Duodenal mucosa (tissue), 2 donors: ENCODE results near the gene MON2.
A peak's percentile ranks its signal among the peaks of the same experiment; 100 is the strongest.
"Not testable (repeated sequence)": the region's sequence is repeated elsewhere in the genome, so short reads cannot be mapped to it uniquely, and the experiment has no call there.

ENCODE experiments used
- H3K27ac ChIP-seq: one replicate; pipeline ENCODE4 v1.7.0; 2013; ENCODE audit warnings: low read depth, low read length
- H3K27me3 ChIP-seq, 2 donors: one replicate each; pipeline ENCODE4 v1.7.0; 2013; ENCODE audit warnings: low read length in 2 of 2, control low read depth in 1 of 2; ENCODE audit not compliant: insufficient read depth in 2 of 2, control insufficient read depth in 1 of 2
- H3K36me3 ChIP-seq, 2 donors: one replicate each; pipeline ENCODE4 v1.7.0; 2013; ENCODE audit warnings: low read length in 2 of 2, control low read depth in 1 of 2; ENCODE audit not compliant: insufficient read depth in 2 of 2, control insufficient read depth in 1 of 2
- H3K4me1 ChIP-seq, 2 donors: one replicate each; pipeline ENCODE4 v1.7.0; 2013; ENCODE audit warnings: low read length in 2 of 2, control low read depth in 1 of 2; ENCODE audit not compliant: insufficient read depth in 2 of 2, control insufficient read depth in 1 of 2
- H3K4me3 ChIP-seq, 2 donors: one replicate each; pipeline ENCODE4 v1.7.0; 2013; ENCODE audit warnings: low read length in 2 of 2, low read depth in 1 of 2
- H3K9ac ChIP-seq, 2 donors: one replicate each; pipeline ENCODE4 v1.7.0; 2013; ENCODE audit warnings: low read length in 2 of 2, low read depth in 1 of 2
- H3K9me3 ChIP-seq, 2 donors: one replicate each; pipeline ENCODE4 v1.7.0; 2013; ENCODE audit warnings: low read length in 2 of 2, control low read depth in 1 of 2; ENCODE audit not compliant: control insufficient read depth in 1 of 2

MON2 gene

GRCh38 chr12:62455429-62455828 lies 11.2 kb upstream of the MON2 start:
- not testable (repeated sequence) for H3K9ac ChIP-seq, H3K27me3 ChIP-seq, H3K4me3 ChIP-seq, H3K4me1 ChIP-seq, H3K36me3 ChIP-seq, H3K27ac ChIP-seq, H3K9me3 ChIP-seq

- Histone ChIP-seq H3K27me3 (no peaks in the 10 kb centered on the region), H3K4me1 (no peaks in the 10 kb centered on the region), H3K27ac (no peak overlapping the region), H3K9ac (no peak overlapping the region), H3K36me3 (no peaks in the 10 kb centered on the region), H3K4me3 (no peak overlapping the region), H3K9me3 (no peaks in the 10 kb centered on the region)
Observed at GRCh38 chr12:62458626-62459025, 8.0 kb upstream of the MON2 start.

GRCh38 chr12:62459976-62460375 lies 6.7 kb upstream of the MON2 start:
- H3K4me1 ChIP-seq = no peaks in the 10 kb centered on the region
- no peak overlapping the region for H3K27ac ChIP-seq
- no peaks in the 10 kb centered on the region for H3K27me3 ChIP-seq
- peaks cover 0 to 3% of the 10 kb centered on the region in 2 donors for H3K9me3 ChIP-seq
- no peak overlapping the region for H3K9ac ChIP-seq
- no peaks in the 10 kb centered on the region for H3K36me3 ChIP-seq
- no peak overlapping the region for H3K4me3 ChIP-seq

- H3K36me3 ChIP-seq, H3K27me3 ChIP-seq, H3K9me3 ChIP-seq, H3K9ac ChIP-seq, H3K4me3 ChIP-seq, H3K4me1 ChIP-seq, H3K27ac ChIP-seq: not testable (repeated sequence)
Observed at GRCh38 chr12:62461171-62461837, 5.3 kb upstream of the MON2 start.

- H3K9me3 ChIP-seq, H3K4me1 ChIP-seq, H3K4me3 ChIP-seq, H3K27me3 ChIP-seq, H3K9ac ChIP-seq, H3K36me3 ChIP-seq, H3K27ac ChIP-seq: not testable (repeated sequence)
Observed at GRCh38 chr12:62463252-62463651, 3.4 kb upstream of the MON2 start.

- H3K4me1 ChIP-seq = peaks cover 10 to 13% of the 10 kb centered on the region in 2 donors
- H3K36me3 ChIP-seq = no peaks in the 10 kb centered on the region
- H3K27ac ChIP-seq = peak overlapping the region; percentile 90
- H3K27me3 ChIP-seq = no peaks in the 10 kb centered on the region
- H3K4me3 ChIP-seq = peak overlapping the region; percentile 92 to 100
- peak overlapping the region; percentile 96 for H3K9ac ChIP-seq
- peaks cover 0 to 3% of the 10 kb centered on the region in 2 donors for H3K9me3 ChIP-seq
Observed at GRCh38 chr12:62466018-62466593, 520 bp upstream of the MON2 start.

DNA sequence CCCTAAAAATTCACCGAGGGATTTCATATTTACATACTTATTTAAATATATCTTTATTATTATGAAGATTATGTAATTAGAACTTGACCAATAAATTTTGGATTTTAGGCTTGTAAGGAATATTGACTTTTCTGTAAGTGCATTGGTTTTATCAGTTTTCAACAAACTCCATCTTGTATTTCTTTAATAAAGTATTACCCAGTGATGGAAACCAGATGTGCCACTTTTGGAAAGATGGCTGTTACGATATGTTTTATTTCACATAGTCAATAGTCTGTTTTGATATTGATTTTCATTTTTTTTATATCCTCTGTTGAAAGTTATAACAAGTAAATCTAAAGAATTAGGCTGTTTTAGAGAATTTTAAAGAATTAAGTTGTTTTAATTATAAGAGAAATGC lies 1.8 kb downstream of the MON2 start:
- Histone ChIP-seq H3K9me3 (peaks cover 0 to 3% of the 10 kb centered on the region in 2 donors), H3K27ac (no peak overlapping the region), H3K27me3 (no peaks in the 10 kb centered on the region), H3K36me3 (peaks cover 0 to 4% of the 10 kb centered on the region in 2 donors), H3K4me3 (peak overlapping the region in 1 of 2 donors; percentile 100), H3K9ac (no peak overlapping the region), H3K4me1 (peaks cover 10 to 13% of the 10 kb centered on the region in 2 donors)

DNA sequence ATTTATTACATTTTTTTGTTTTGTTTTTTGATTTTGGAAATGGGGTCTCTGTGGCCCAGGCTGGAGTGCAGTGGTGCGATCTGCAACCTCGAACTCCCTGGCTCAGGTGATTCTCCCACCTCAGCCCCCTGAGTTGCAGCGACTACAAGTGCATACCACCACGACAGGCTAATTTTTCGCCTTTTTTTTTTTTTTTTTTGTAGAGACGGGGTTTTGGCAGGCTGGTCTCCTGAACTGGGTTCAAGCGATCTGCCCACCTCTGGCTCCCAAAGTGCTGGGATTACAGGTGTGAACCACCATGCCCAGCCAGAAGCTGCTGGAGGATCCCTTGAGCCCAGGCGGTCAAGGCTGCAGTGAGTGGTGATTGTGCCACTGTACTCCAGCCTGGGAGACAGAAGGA lies 2.3 kb downstream of the MON2 start:
- H3K4me3 ChIP-seq = peak overlapping the region in 1 of 2 donors; percentile 7
- H3K9ac ChIP-seq = no peak overlapping the region
- no peaks in the 10 kb centered on the region for H3K27me3 ChIP-seq
- peaks cover 0 to under 1% of the 10 kb centered on the region in 2 donors for H3K9me3 ChIP-seq
- peaks cover 10 to 13% of the 10 kb centered on the region in 2 donors for H3K4me1 ChIP-seq
- no peak overlapping the region for H3K27ac ChIP-seq
- peaks cover 0 to 4% of the 10 kb centered on the region in 2 donors for H3K36me3 ChIP-seq

DNA sequence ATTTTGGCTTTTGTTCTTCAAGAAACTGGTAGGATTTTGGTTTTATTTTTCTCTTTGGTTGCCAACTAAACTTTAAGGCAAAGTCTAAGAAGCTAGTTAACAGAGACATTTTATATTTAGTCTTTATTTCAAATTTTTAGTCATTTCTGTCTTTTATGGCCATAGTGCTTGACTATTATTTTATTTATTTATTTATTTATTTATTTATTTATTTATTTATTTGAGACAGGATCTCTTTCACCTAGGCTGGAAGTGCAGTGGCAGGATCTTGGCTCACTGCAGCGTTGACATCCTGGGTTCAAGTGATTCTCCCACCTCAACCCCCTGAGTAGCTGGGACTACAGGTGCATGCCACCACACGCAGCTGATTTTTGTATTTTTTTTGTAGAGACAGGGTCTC lies 3.1 kb downstream of the MON2 start:
- no peak overlapping the region for H3K9ac ChIP-seq
- no peak overlapping the region for H3K27ac ChIP-seq
- no peaks in the 10 kb centered on the region for H3K27me3 ChIP-seq
- peaks cover 10 to 13% of the 10 kb centered on the region in 2 donors for H3K4me1 ChIP-seq
- H3K4me3 ChIP-seq = no peak overlapping the region
- H3K36me3 ChIP-seq = peaks cover 0 to 4% of the 10 kb centered on the region in 2 donors
- no peaks in the 10 kb centered on the region for H3K9me3 ChIP-seq

DNA sequence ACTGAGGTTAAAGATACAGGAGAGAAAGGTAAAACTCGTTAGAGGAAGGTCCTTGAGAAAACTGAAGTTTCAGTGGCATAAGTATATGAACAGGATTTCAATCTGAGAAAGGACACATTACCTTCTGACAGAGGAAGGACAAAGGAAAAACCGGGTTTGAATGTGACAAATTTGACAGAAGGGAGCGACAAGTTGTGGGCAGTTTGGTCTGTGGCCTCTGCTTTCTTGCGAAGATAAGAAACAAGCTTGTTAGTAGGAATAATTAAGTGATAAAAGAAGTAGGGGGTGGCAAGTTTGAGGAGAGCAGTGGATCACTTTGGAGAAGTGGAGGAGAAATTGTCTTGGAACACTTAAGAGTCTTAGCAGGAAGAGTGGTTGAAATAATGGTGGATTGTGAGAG lies 5.1 kb downstream of the MON2 start:
- no peak overlapping the region for H3K9ac ChIP-seq
- H3K36me3 ChIP-seq = peaks cover under 1 to 4% of the 10 kb centered on the region in 2 donors
- H3K27ac ChIP-seq = no peak overlapping the region
- H3K27me3 ChIP-seq = no peaks in the 10 kb centered on the region
- H3K4me3 ChIP-seq = no peak overlapping the region
- H3K9me3 ChIP-seq = no peaks in the 10 kb centered on the region
- peaks cover 7 to 13% of the 10 kb centered on the region in 2 donors for H3K4me1 ChIP-seq
